Body of pancreas (tissue), 4 donors: Measurements from ENCODE around the gene PPP1R37.

Source experiments
- POLR2A ChIP-seq, 3 donors: fragments of 450-650 bp; IDR thresholded peaks; one replicate each; pipeline ENCODE4 v1.6.1; 2016; ENCODE audit warnings: antibody characterized with exemption in 3 of 3, mild to moderate bottlenecking in 2 of 3
- TF ChIP-seq, protein P1 (sequence below), 7 experiments: fragments of 450-650 bp in 4 of 7; fragments of 200-600 bp in 3 of 7; sonication (generic) in 3 of 7; IDR thresholded peaks; one replicate each; pipeline ENCODE4 v1.5.1; 2016 to 2019; ENCODE audit warnings: antibody characterized with exemption in 7 of 7

DNA sequence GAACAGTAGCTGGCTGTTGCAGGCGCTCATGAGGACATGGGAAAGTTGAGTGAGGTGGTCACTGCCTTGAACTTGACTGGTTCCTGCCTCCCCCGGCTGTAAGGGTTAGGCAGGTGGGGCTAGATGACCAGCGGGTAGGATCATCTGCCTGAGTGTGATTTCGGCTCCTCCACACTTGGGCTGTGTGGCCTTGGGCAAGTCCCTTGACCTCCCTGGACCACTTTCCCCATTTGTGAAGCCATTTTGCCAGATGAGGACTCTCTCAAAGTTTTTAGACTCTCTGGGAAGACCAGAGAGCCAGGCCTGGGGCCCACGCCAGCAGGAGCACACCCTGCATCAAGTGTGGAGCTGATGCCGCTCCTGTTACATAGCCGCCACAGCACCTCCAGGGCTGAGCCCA, 9.5 kb downstream of the PPP1R37 start:
- TF ChIP-seq, protein P1, sequence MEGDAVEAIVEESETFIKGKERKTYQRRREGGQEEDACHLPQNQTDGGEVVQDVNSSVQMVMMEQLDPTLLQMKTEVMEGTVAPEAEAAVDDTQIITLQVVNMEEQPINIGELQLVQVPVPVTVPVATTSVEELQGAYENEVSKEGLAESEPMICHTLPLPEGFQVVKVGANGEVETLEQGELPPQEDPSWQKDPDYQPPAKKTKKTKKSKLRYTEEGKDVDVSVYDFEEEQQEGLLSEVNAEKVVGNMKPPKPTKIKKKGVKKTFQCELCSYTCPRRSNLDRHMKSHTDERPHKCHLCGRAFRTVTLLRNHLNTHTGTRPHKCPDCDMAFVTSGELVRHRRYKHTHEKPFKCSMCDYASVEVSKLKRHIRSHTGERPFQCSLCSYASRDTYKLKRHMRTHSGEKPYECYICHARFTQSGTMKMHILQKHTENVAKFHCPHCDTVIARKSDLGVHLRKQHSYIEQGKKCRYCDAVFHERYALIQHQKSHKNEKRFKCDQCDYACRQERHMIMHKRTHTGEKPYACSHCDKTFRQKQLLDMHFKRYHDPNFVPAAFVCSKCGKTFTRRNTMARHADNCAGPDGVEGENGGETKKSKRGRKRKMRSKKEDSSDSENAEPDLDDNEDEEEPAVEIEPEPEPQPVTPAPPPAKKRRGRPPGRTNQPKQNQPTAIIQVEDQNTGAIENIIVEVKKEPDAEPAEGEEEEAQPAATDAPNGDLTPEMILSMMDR (IDR thresholded peaks at IDR 0.05), result no peak
- no peak for TF ChIP-seq POLR2A (IDR thresholded peaks at IDR 0.05)
